Measurements from ENCODE around the gene SPATA13. TPM values are rescaled to one million over a fixed set of nuclear protein-coding genes. Genes with fewer than 3 reads are reported as not detected.

The SPATA13 gene
- total RNA-seq, 3 donors from 2014 or later (not counting 1 experiment from before 2014, with no cell fraction given): 108 to 141 (median 141) TPM

GRCh38 chr13:24253520-24254145 lies 93.1 kb downstream of the SPATA13 start:
- ATAC-seq (peak in 1 of 3 donors; percentile 5), DNase-seq (peak in 1 of 2 donors; percentile 62)
- Histone ChIP-seq H3K36me3 (ENCODE audit: control insufficient read depth, insufficient read depth, low read length) (peaks cover 15% of the 10 kb centered on the region), H3K4me3 (ENCODE audit: low read length) (peak overlapping the region; percentile 72), H3K4me1 (ENCODE audit: control insufficient read depth, insufficient read depth, low read length) (peaks cover 59% of the 10 kb centered on the region), H3K27ac (ENCODE audit: low read length) (peak overlapping the region; percentile 81), H3K27me3 (ENCODE audit: control insufficient read depth, insufficient read depth, low read length) (no peaks in the 10 kb centered on the region), H3K9me3 (ENCODE audit: control insufficient read depth, insufficient read depth, low read length) (no peaks in the 10 kb centered on the region)
- intact Hi-C loops (cut with micrococcal nuclease): loop anchor here (1.0 to 5.0 kb wide), 2 partner anchors 14 to 364 kb away; no protein-coding TSS in a partner anchor
- Mint-ChIP-seq H3K36me3 (no peaks in the 10 kb centered on the region), H3K4me1 (peaks cover 70 to 81% of the 10 kb centered on the region in 2 donors), H3K27me3 (ENCODE audit: low read depth in 2 of 2) (no peaks in the 10 kb centered on the region), H3K4me3 (peak overlapping the region; percentile 98), H3K9me3 (no peaks in the 10 kb centered on the region), H3K27ac (peak overlapping the region; percentile 90 to 99)
- TF ChIP-seq CTCF (IDR thresholded peaks at IDR 0.05): no peak
- 34% methylated on average over 9 of the region's 9 CpGs for WGBS (ENCODE audit: insufficient coverage)

GRCh38 chr13:24254146-24254841 lies 93.8 kb downstream of the SPATA13 start:
- ATAC-seq (peak; percentile 49 to 52 (median 51)), DNase-seq (peak; percentile 55 to 88)
- peak overlapping the region; percentile 72 for H3K4me3 ChIP-seq (ENCODE audit: low read length)
- intact Hi-C loops (cut with micrococcal nuclease): loop anchor here (1.0 to 5.0 kb wide), 2 partner anchors 13 to 363 kb away; no protein-coding TSS in a partner anchor
- H3K27me3 Mint-ChIP-seq (ENCODE audit: low read depth in 2 of 2): no peaks in the 10 kb centered on the region
- no peaks in the 10 kb centered on the region for H3K9me3 ChIP-seq (ENCODE audit: control insufficient read depth, insufficient read depth, low read length)
- H3K27ac Mint-ChIP-seq: peak overlapping the region; percentile 90 to 99
- 6% methylated on average over 10 of the region's 10 CpGs for WGBS (ENCODE audit: insufficient coverage)
- peak overlapping the region; percentile 81 for H3K27ac ChIP-seq (ENCODE audit: low read length)
- no peaks in the 10 kb centered on the region for H3K9me3 Mint-ChIP-seq
- peak overlapping the region; percentile 98 for H3K4me3 Mint-ChIP-seq
- peaks cover 19% of the 10 kb centered on the region for H3K36me3 ChIP-seq (ENCODE audit: control insufficient read depth, insufficient read depth, low read length)
- H3K4me1 ChIP-seq (ENCODE audit: control insufficient read depth, insufficient read depth, low read length): peaks cover 62% of the 10 kb centered on the region
- H3K27me3 ChIP-seq (ENCODE audit: control insufficient read depth, insufficient read depth, low read length): no peaks in the 10 kb centered on the region
- H3K4me1 Mint-ChIP-seq: peaks cover 76 to 88% of the 10 kb centered on the region in 2 donors
- no peak for TF ChIP-seq CTCF (IDR thresholded peaks at IDR 0.05)
- no peaks in the 10 kb centered on the region for H3K36me3 Mint-ChIP-seq

GRCh38 chr13:24257497-24257896 lies 97.0 kb downstream of the SPATA13 start:
- Histone ChIP-seq H3K4me3 (ENCODE audit: low read length) (no peak overlapping the region), H3K9me3 (ENCODE audit: control insufficient read depth, insufficient read depth, low read length) (no peaks in the 10 kb centered on the region), H3K27me3 (ENCODE audit: control insufficient read depth, insufficient read depth, low read length) (no peaks in the 10 kb centered on the region), H3K27ac (ENCODE audit: low read length) (no peak overlapping the region), H3K4me1 (ENCODE audit: control insufficient read depth, insufficient read depth, low read length) (peaks cover 65% of the 10 kb centered on the region), H3K36me3 (ENCODE audit: control insufficient read depth, insufficient read depth, low read length) (peaks cover 19% of the 10 kb centered on the region)
- DNase-seq (no peak), ATAC-seq (no peak)
- intact Hi-C loops (cut with micrococcal nuclease): no loop called here
- Mint-ChIP-seq H3K27me3 (ENCODE audit: low read depth in 2 of 2) (no peaks in the 10 kb centered on the region), H3K4me1 (peaks cover 81 to 92% of the 10 kb centered on the region in 2 donors), H3K27ac (peak overlapping the region; percentile 90 to 99), H3K4me3 (no peak overlapping the region), H3K36me3 (peaks cover 6% of the 10 kb centered on the region), H3K9me3 (no peaks in the 10 kb centered on the region)
- TF ChIP-seq CTCF (IDR thresholded peaks at IDR 0.05): no peak
- no CpG with 5 or more reads among the region's 1 CpG for WGBS (ENCODE audit: insufficient coverage)

Measured in natural killer cell (primary cell).